OCI-LY3 (cell line): ENCODE results near the gene TRIM2.

ENCODE experiments used
- H2AFZ ChIP-seq: fragments of 200-600, 300-600 bp; shearing (Covaris generic); 2 replicates; pipeline ENCODE4 v1.6.0; 2014; ENCODE audit warnings: antibody characterized with exemption, low read depth, low read length
- H3K27ac ChIP-seq: fragments of 200-600, 300-600 bp; sonication (generic); 2 replicates; pipeline ENCODE4 v1.5.1; 2014; ENCODE audit warnings: mild to moderate bottlenecking, low read length, moderate library complexity, mixed read lengths
- H3K27me3 ChIP-seq: fragments of 200-600, 300-600 bp; sonication (generic); 2 replicates; pipeline ENCODE4 v1.6.1; 2014; ENCODE audit warnings: low read depth, low read length, mixed read lengths
- H3K36me3 ChIP-seq: fragments of 200-600, 300-600 bp; sonication (generic); replicated peaks from 2 replicates; pipeline ENCODE3; 2014; ENCODE audit warnings: low read depth, low read length, mixed read lengths
- H3K4me1 ChIP-seq: fragments of 300-600, 200-600 bp; sonication (generic); 2 replicates; pipeline ENCODE4 v1.6.1; 2014; ENCODE audit warnings: low read length, mixed read lengths
- H3K4me2 ChIP-seq: fragments of 200-600, 300-600 bp; sonication (generic); 2 replicates; pipeline ENCODE4 v1.6.1; 2014; ENCODE audit warnings: low read length, mixed read lengths
- H3K4me3 ChIP-seq: fragments of 300-600, 200-600 bp; sonication (generic); 2 replicates; pipeline ENCODE4 v1.5.1; 2014; ENCODE audit warnings: antibody characterized with exemption, mild to moderate bottlenecking, low read length, moderate library complexity
- H3K79me2 ChIP-seq: fragments of 300-600, 200-600 bp; shearing (Covaris generic); 2 replicates; pipeline ENCODE4 v1.6.1; 2014; ENCODE audit warnings: mild to moderate bottlenecking, low read length, mixed read lengths
- H3K9ac ChIP-seq: fragments of 300-600, 200-600 bp; shearing (Covaris generic); 2 replicates; pipeline ENCODE4 v1.6.0; 2014; ENCODE audit warnings: mild to moderate bottlenecking, low read length, moderate library complexity
- H3K9me3 ChIP-seq: fragments of 200-600, 300-600 bp; shearing (Covaris generic); 2 replicates; pipeline ENCODE4 v1.6.1; 2014; ENCODE audit warnings: low read length, mixed read lengths; ENCODE audit not compliant: insufficient read depth
- H4K20me1 ChIP-seq: fragments of 200-600, 300-600 bp; sonication (generic); 2 replicates; pipeline ENCODE4 v1.6.1; 2016; ENCODE audit warnings: low read length, mixed read lengths; ENCODE audit not compliant: insufficient read depth
- CTCF ChIP-seq: fragments of 200-600, 300-600 bp; sonication (generic); IDR thresholded peaks from 2 replicates; pipeline ENCODE4 v1.5.1; 2014; ENCODE audit warnings: antibody characterized with exemption, low read length, low read depth
- EZH2phosphoT487 ChIP-seq: fragments of 200-600 bp; shearing (Covaris generic); IDR thresholded peaks from 2 replicates; pipeline ENCODE4 v1.6.1; 2018; ENCODE audit warnings: antibody characterized with exemption, mixed run types, low read depth

TRIM2 gene

GRCh38 chr4:153176938-153177337 lies 27.3 kb upstream of the TRIM2 start:
- no peaks in the 10 kb centered on the region for H3K27me3 ChIP-seq
- peaks cover 26% of the 10 kb centered on the region for H4K20me1 ChIP-seq
- H3K9ac ChIP-seq = no peak overlapping the region
- H3K4me3 ChIP-seq = no peak overlapping the region
- TF ChIP-seq EZH2phosphoT487 = no peak
- TF ChIP-seq CTCF = no peak
- peaks cover 5% of the 10 kb centered on the region for H3K36me3 ChIP-seq
- H3K9me3 ChIP-seq = no peaks in the 10 kb centered on the region
- no peak overlapping the region for H3K4me2 ChIP-seq
- H3K27ac ChIP-seq = no peak overlapping the region
- no peak overlapping the region for H2AFZ ChIP-seq
- no peaks in the 10 kb centered on the region for H3K4me1 ChIP-seq
- peaks cover 50% of the 10 kb centered on the region for H3K79me2 ChIP-seq

GRCh38 chr4:153177841-153178240 lies 26.4 kb upstream of the TRIM2 start:
- H2AFZ ChIP-seq = no peak overlapping the region
- H3K4me1 ChIP-seq = no peaks in the 10 kb centered on the region
- H3K4me3 ChIP-seq = no peak overlapping the region
- TF ChIP-seq CTCF (no peak), EZH2phosphoT487 (no peak)
- no peak overlapping the region for H3K27ac ChIP-seq
- H4K20me1 ChIP-seq = peaks cover 34% of the 10 kb centered on the region
- H3K36me3 ChIP-seq = peaks cover 5% of the 10 kb centered on the region
- H3K27me3 ChIP-seq = no peaks in the 10 kb centered on the region
- peaks cover 53% of the 10 kb centered on the region for H3K79me2 ChIP-seq
- H3K9me3 ChIP-seq = no peaks in the 10 kb centered on the region
- no peak overlapping the region for H3K4me2 ChIP-seq
- H3K9ac ChIP-seq = no peak overlapping the region

GRCh38 chr4:153179100-153179499 lies 25.1 kb upstream of the TRIM2 start:
- H3K27me3 ChIP-seq = no peaks in the 10 kb centered on the region
- no peak overlapping the region for H3K27ac ChIP-seq
- no peaks in the 10 kb centered on the region for H3K9me3 ChIP-seq
- no peak overlapping the region for H3K9ac ChIP-seq
- no peak overlapping the region for H3K4me2 ChIP-seq
- no peak for TF ChIP-seq EZH2phosphoT487
- no peak for TF ChIP-seq CTCF
- no peak overlapping the region for H3K4me3 ChIP-seq
- peaks cover 5% of the 10 kb centered on the region for H3K36me3 ChIP-seq
- peaks cover 62% of the 10 kb centered on the region for H3K79me2 ChIP-seq
- H2AFZ ChIP-seq = no peak overlapping the region
- no peaks in the 10 kb centered on the region for H3K4me1 ChIP-seq
- peaks cover 46% of the 10 kb centered on the region for H4K20me1 ChIP-seq

- no peak for TF ChIP-seq CTCF
- no peak for TF ChIP-seq EZH2phosphoT487
- H3K27ac ChIP-seq = no peak overlapping the region
- H2AFZ ChIP-seq = no peak overlapping the region
- no peak overlapping the region for H3K4me2 ChIP-seq
- no peaks in the 10 kb centered on the region for H3K27me3 ChIP-seq
- peaks cover 56% of the 10 kb centered on the region; the same call in 1 of the 2 replicates for H4K20me1 ChIP-seq
- H3K4me1 ChIP-seq = no peaks in the 10 kb centered on the region
- peaks cover 71% of the 10 kb centered on the region for H3K79me2 ChIP-seq
- no peaks in the 10 kb centered on the region for H3K9me3 ChIP-seq
- no peak overlapping the region for H3K9ac ChIP-seq
- no peaks in the 10 kb centered on the region for H3K36me3 ChIP-seq
- H3K4me3 ChIP-seq = no peak overlapping the region
Observed at GRCh38 chr4:153181293-153181692, 22.9 kb upstream of the TRIM2 start.
